Dendritic cell treated with granulocyte-macrophage colony-stimulating factor and Interleukin-4, amounts not matched to agents 40 ng/mL and 50 ng/mL, for 4 days (primary cell): ENCODE data around the gene OR2M2.

Experiments used
- H3K27ac Mint-ChIP-seq: one replicate; pipeline ENCODE4 v1.8.0; 2022; ENCODE audit warnings: mild to moderate bottlenecking, mixed read lengths
- H3K27me3 Mint-ChIP-seq: one replicate; pipeline ENCODE4 v1.8.0; 2022; ENCODE audit warnings: mild to moderate bottlenecking, mixed read lengths
- H3K36me3 Mint-ChIP-seq: one replicate; pipeline ENCODE4 v1.8.0; 2022; ENCODE audit warnings: low read depth, mixed read lengths
- H3K4me1 Mint-ChIP-seq: one replicate; pipeline ENCODE4 v1.8.0; 2022; ENCODE audit warnings: low read depth, mixed read lengths
- H3K4me3 Mint-ChIP-seq: one replicate; pipeline ENCODE4 v1.8.0; 2022; ENCODE audit warnings: mild to moderate bottlenecking, moderate library complexity, mixed read lengths
- H3K9me3 Mint-ChIP-seq: one replicate; pipeline ENCODE4 v1.8.0; 2022; ENCODE audit warnings: mixed read lengths
- intact Hi-C: fragments of 100-400 bp; cut with micrococcal nuclease; formaldehyde crosslinking; loops from one replicate; pipeline ENCODE4 v1.15.0; 2022

The OR2M2 gene

GRCh38 chr1:248174521-248174920, at the start of gene OR2M2:
TSS of gene OR2M2 (plus strand) at chr1:248174821. CDS start at chr1:248179986, 5,165 bp downstream.
- intact Hi-C loops = no loop called here

GRCh38 chr1:248127653-248128052, 47.0 kb upstream of the OR2M2 start:
- Mint-ChIP-seq H3K4me3 (no peak overlapping the region), H3K9me3 (peaks cover 71% of the 10 kb centered on the region), H3K27ac (no peak overlapping the region), H3K27me3 (no peaks in the 10 kb centered on the region), H3K36me3 (no peaks in the 10 kb centered on the region), H3K4me1 (no peaks in the 10 kb centered on the region)
- intact Hi-C loops = no loop called here

More at GRCh38 chr1:248174521-248174920, at the start of gene OR2M2:
- Mint-ChIP-seq H3K4me3 (no peak within 1 kb of the TSS), H3K4me1 (no peaks in the 10 kb centered on the region), H3K27me3 (no peaks in the 10 kb centered on the region), H3K9me3 (no peaks in the 10 kb centered on the region), H3K27ac (no peak within 1 kb of the TSS), H3K36me3 (no peaks in the 10 kb centered on the region)

- H3K27ac Mint-ChIP-seq = no peak overlapping the region
- intact Hi-C loops = no loop called here
- no peaks in the 10 kb centered on the region for H3K36me3 Mint-ChIP-seq
- peaks cover 11% of the 10 kb centered on the region for H3K9me3 Mint-ChIP-seq
- no peaks in the 10 kb centered on the region for H3K27me3 Mint-ChIP-seq
- no peak overlapping the region for H3K4me3 Mint-ChIP-seq
- no peaks in the 10 kb centered on the region for H3K4me1 Mint-ChIP-seq
These were observed 37.8 kb upstream of the OR2M2 start for GRCh38 chr1:248136811-248137210.

GRCh38 chr1:248140846-248141245, 33.8 kb upstream of the OR2M2 start:
- no peaks in the 10 kb centered on the region for H3K4me1 Mint-ChIP-seq
- H3K9me3 Mint-ChIP-seq = peaks cover 13% of the 10 kb centered on the region
- no peak overlapping the region for H3K4me3 Mint-ChIP-seq
- H3K27ac Mint-ChIP-seq = no peak overlapping the region
- H3K27me3 Mint-ChIP-seq = no peaks in the 10 kb centered on the region
- intact Hi-C loops = no loop called here
- H3K36me3 Mint-ChIP-seq = no peaks in the 10 kb centered on the region

- no peak overlapping the region for H3K27ac Mint-ChIP-seq
- no peaks in the 10 kb centered on the region for H3K27me3 Mint-ChIP-seq
- H3K36me3 Mint-ChIP-seq = no peaks in the 10 kb centered on the region
- peaks cover 31% of the 10 kb centered on the region for H3K9me3 Mint-ChIP-seq
- H3K4me3 Mint-ChIP-seq = no peak overlapping the region
- H3K4me1 Mint-ChIP-seq = no peaks in the 10 kb centered on the region
- intact Hi-C loops = no loop called here
These were observed 31.3 kb upstream of the OR2M2 start for GRCh38 chr1:248143311-248143710.

- no peak within 1 kb of the TSS for H3K4me3 Mint-ChIP-seq
- H3K9me3 Mint-ChIP-seq = peaks cover 31% of the 10 kb centered on the region
- H3K27ac Mint-ChIP-seq = no peak within 1 kb of the TSS
- intact Hi-C loops = no loop called here
- no peaks in the 10 kb centered on the region for H3K27me3 Mint-ChIP-seq
- no peaks in the 10 kb centered on the region for H3K36me3 Mint-ChIP-seq
- no peaks in the 10 kb centered on the region for H3K4me1 Mint-ChIP-seq
These were observed 30.0 kb upstream of the OR2M2 start, which contains the start of gene OR2M5 for GRCh38 chr1:248144513-248145198. TSS of gene OR2M5 (plus strand) at chr1:248145148. CDS start at chr1:248145148, 0 bp downstream.

GRCh38 chr1:248152056-248152827, 22.4 kb upstream of the OR2M2 start:
- H3K4me1 Mint-ChIP-seq = no peaks in the 10 kb centered on the region
- no peak overlapping the region for H3K4me3 Mint-ChIP-seq
- no peaks in the 10 kb centered on the region for H3K36me3 Mint-ChIP-seq
- H3K27me3 Mint-ChIP-seq = no peaks in the 10 kb centered on the region
- H3K9me3 Mint-ChIP-seq = peaks cover 11% of the 10 kb centered on the region
- H3K27ac Mint-ChIP-seq = no peak overlapping the region
- intact Hi-C loops = no loop called here

- no peaks in the 10 kb centered on the region for H3K4me1 Mint-ChIP-seq
- H3K27ac Mint-ChIP-seq = no peak overlapping the region
- H3K36me3 Mint-ChIP-seq = no peaks in the 10 kb centered on the region
- no peaks in the 10 kb centered on the region for H3K9me3 Mint-ChIP-seq
- no peaks in the 10 kb centered on the region for H3K27me3 Mint-ChIP-seq
- H3K4me3 Mint-ChIP-seq = no peak overlapping the region
- intact Hi-C loops = no loop called here
These were observed 18.7 kb upstream of the OR2M2 start for GRCh38 chr1:248155927-248156326.

- no peaks in the 10 kb centered on the region for H3K9me3 Mint-ChIP-seq
- H3K27ac Mint-ChIP-seq = no peak overlapping the region
- intact Hi-C loops = no loop called here
- H3K4me1 Mint-ChIP-seq = no peaks in the 10 kb centered on the region
- H3K27me3 Mint-ChIP-seq = no peaks in the 10 kb centered on the region
- no peaks in the 10 kb centered on the region for H3K36me3 Mint-ChIP-seq
- no peak overlapping the region for H3K4me3 Mint-ChIP-seq
These were observed 15.9 kb upstream of the OR2M2 start for GRCh38 chr1:248158758-248159157.

GRCh38 chr1:248164031-248164430, 10.6 kb upstream of the OR2M2 start:
- Mint-ChIP-seq H3K36me3 (no peaks in the 10 kb centered on the region), H3K4me3 (no peak overlapping the region), H3K27ac (no peak overlapping the region), H3K4me1 (no peaks in the 10 kb centered on the region), H3K9me3 (peaks cover 10% of the 10 kb centered on the region), H3K27me3 (no peaks in the 10 kb centered on the region)
- intact Hi-C loops = no loop called here

- intact Hi-C loops = no loop called here
- Mint-ChIP-seq H3K27ac (no peak overlapping the region), H3K4me3 (no peak overlapping the region), H3K4me1 (no peaks in the 10 kb centered on the region), H3K36me3 (no peaks in the 10 kb centered on the region), H3K9me3 (peaks cover 10% of the 10 kb centered on the region), H3K27me3 (no peaks in the 10 kb centered on the region)
These were observed 9.4 kb upstream of the OR2M2 start for GRCh38 chr1:248165186-248165585.

GRCh38 chr1:248183996-248184395, 9.4 kb downstream of the OR2M2 start:
- intact Hi-C loops = no loop called here

GRCh38 chr1:248187363-248187762, 12.7 kb downstream of the OR2M2 start:
- no peaks in the 10 kb centered on the region for H3K36me3 Mint-ChIP-seq
- intact Hi-C loops = no loop called here
- H3K4me3 Mint-ChIP-seq = no peak overlapping the region
- H3K27me3 Mint-ChIP-seq = no peaks in the 10 kb centered on the region
- no peak overlapping the region for H3K27ac Mint-ChIP-seq
- H3K4me1 Mint-ChIP-seq = no peaks in the 10 kb centered on the region
- peaks cover 42% of the 10 kb centered on the region for H3K9me3 Mint-ChIP-seq

More at GRCh38 chr1:248183996-248184395, 9.4 kb downstream of the OR2M2 start:
- Mint-ChIP-seq H3K36me3 (no peaks in the 10 kb centered on the region), H3K4me3 (no peak overlapping the region), H3K4me1 (no peaks in the 10 kb centered on the region), H3K9me3 (peaks cover 37% of the 10 kb centered on the region), H3K27ac (no peak overlapping the region), H3K27me3 (no peaks in the 10 kb centered on the region)

GRCh38 chr1:248189026-248189425, 14.4 kb downstream of the OR2M2 start:
- Mint-ChIP-seq H3K9me3 (peaks cover 44% of the 10 kb centered on the region), H3K36me3 (no peaks in the 10 kb centered on the region), H3K27ac (no peak overlapping the region), H3K27me3 (no peaks in the 10 kb centered on the region), H3K4me1 (no peaks in the 10 kb centered on the region), H3K4me3 (no peak overlapping the region)
- intact Hi-C loops = no loop called here
